A549 (cell line): ENCODE results near the gene DUS2. TPM values are rescaled to one million over a fixed set of nuclear protein-coding genes. Genes with fewer than 3 reads are reported as not detected.

ENCODE experiments used
- ATAC-seq, 2 experiments: fragments of 200-7000 bp in 1 of 2; fragments of >200 bp in 1 of 2; cut with Nextera tagmentation in 1 of 2; cut with Tn5 transposase in 1 of 2; 3 replicates each; pipeline versions ENCODE4 v1.8.0 to v1.9.1; 2018 to 2020; ENCODE audit warnings: mild to moderate bottlenecking in 1 of 2, moderate library complexity in 1 of 2
- CTCF ChIA-PET: fragments of 300-600 bp; sonication (Branson Sonifier 250); formaldehyde crosslinking; extraction: SDS; loops from one replicate; lab custom pipeline; 2021; ENCODE audit warnings: antibody characterized with exemption, inconsistent platforms; lab: Yijun Ruan, JAX
- POLR2A ChIA-PET: fragments of 350-600 bp; formaldehyde crosslinking; extraction: SDS; loops from one replicate; lab custom pipeline; 2021; ENCODE audit warnings: antibody characterized with exemption, inconsistent platforms; lab: Yijun Ruan, JAX
- DNase-seq, 2 experiments: peaks; one replicate each; pipeline versions ENCODE4 v3.0.0 to v3.0.0-alpha.2; 2011 to 2016; ENCODE audit warnings: low read depth in 1 of 2, low spot score in 1 of 2
- FAIRE-seq: peaks from 2 replicates; lab custom pipeline; 2011; peaks lifted over from hg19 to GRCh38; lab: Jason Lieb, UNC
- H3K27ac ChIP-seq, 2 experiments: fragments of >200 bp; sonication (Bioruptor Twin); formaldehyde crosslinking; 3 replicates each; pipeline ENCODE4 v1.5.1; 2016 to 2017
- H3K4me1 ChIP-seq: fragments of >200 bp; sonication (Bioruptor Twin); formaldehyde crosslinking; 3 replicates; pipeline ENCODE4 v1.6.1; 2016
- H3K4me2 ChIP-seq: fragments of >200 bp; sonication (Bioruptor Twin); formaldehyde crosslinking; 3 replicates; pipeline ENCODE4 v1.6.1; 2016
- H3K4me3 ChIP-seq: fragments of >200 bp; sonication (Bioruptor Twin); formaldehyde crosslinking; 3 replicates; pipeline ENCODE4 v1.5.1; 2016
- H3K9me3 ChIP-seq: fragments of >200 bp; sonication (Bioruptor Twin); formaldehyde crosslinking; 3 replicates; pipeline ENCODE4 v1.6.1; 2016
- CBX2 ChIP-seq: fragments of 200-600 bp; sonication (generic); IDR thresholded peaks from 2 replicates; pipeline ENCODE4 v1.6.1; 2016; ENCODE audit warnings: low read depth, mild to moderate bottlenecking, borderline replicate concordance
- CBX8 ChIP-seq: fragments of 200-600 bp; sonication (generic); IDR thresholded peaks from 2 replicates; pipeline ENCODE4 v1.6.1; 2016
- CEBPB ChIP-seq, 2 experiments: fragments of >200 bp in 1 of 2; sonication (Bioruptor Twin) in 1 of 2; formaldehyde crosslinking in 1 of 2; IDR thresholded peaks; 2 replicates each; pipeline ENCODE4 v1.6.1; 2012 to 2016
- CHD2 ChIP-seq: fragments of 150-350 bp; IDR thresholded peaks from 2 replicates; pipeline ENCODE4 v1.6.1; 2014; ENCODE audit warnings: low read length; ENCODE audit not compliant: partially characterized antibody
- CHD4 ChIP-seq: fragments of 200-600 bp; sonication (generic); IDR thresholded peaks from 2 replicates; pipeline ENCODE4 v1.6.1; 2016; ENCODE audit warnings: antibody characterized with exemption, mild to moderate bottlenecking, borderline replicate concordance
- E2F6 ChIP-seq: IDR thresholded peaks from 2 replicates; pipeline ENCODE4 v1.6.1; 2012; ENCODE audit warnings: low read depth, borderline replicate concordance
- FOSB ChIP-seq: fragments of 250-450 bp; sonication (Bioruptor Pico); IDR thresholded peaks from 2 replicates; pipeline ENCODE4 v1.5.0; 2020; ENCODE audit warnings: mild to moderate bottlenecking, moderate library complexity
- FOSL2 ChIP-seq, 2 experiments: fragments of 450-650 bp in 1 of 2; fragments of >200 bp in 1 of 2; sonication (Bioruptor Twin) in 1 of 2; formaldehyde crosslinking; IDR thresholded peaks; 2 replicates each; pipeline versions ENCODE4 v1.5.0 to v1.6.1; 2016 to 2020; ENCODE audit warnings: mild to moderate bottlenecking in 1 of 2, moderate library complexity in 1 of 2
- HOXA7 ChIP-seq: fragments of 250-450 bp; sonication (Bioruptor Pico); IDR thresholded peaks from 2 replicates; pipeline ENCODE4 v1.5.0; 2020; ENCODE audit warnings: mild to moderate bottlenecking, moderate library complexity
- JUN ChIP-seq, 2 experiments: fragments of >200 bp; sonication (Bioruptor Twin); formaldehyde crosslinking; IDR thresholded peaks; 2 replicates in 1 of 2; 3 replicates in 1 of 2; pipeline ENCODE4 v1.6.1; 2016 to 2017
- KDM5A ChIP-seq: fragments of 200-600 bp; sonication (generic); IDR thresholded peaks from 2 replicates; pipeline ENCODE4 v1.6.1; 2016; ENCODE audit warnings: antibody characterized with exemption, mild to moderate bottlenecking
- MAX ChIP-seq: IDR thresholded peaks from 2 replicates; pipeline ENCODE4 v1.6.1; 2012
- MAZ ChIP-seq: fragments of 150-350 bp; IDR thresholded peaks from 2 replicates; pipeline ENCODE4 v1.6.1; 2014; ENCODE audit warnings: antibody characterized with exemption, low read depth, low read length, borderline replicate concordance
- MYC ChIP-seq: IDR thresholded peaks from 2 replicates; pipeline ENCODE4 v1.6.1; 2012; ENCODE audit warnings: mild to moderate bottlenecking, inconsistent platforms, low read length, improper control_type of control experiment, borderline replicate concordance
- NFE2L2 ChIP-seq: fragments of 150-350 bp; conservative IDR thresholded peaks from 2 replicates; pipeline ENCODE4 v1.6.1; 2014; ENCODE audit warnings: low read length
- NR3C1 ChIP-seq: fragments of >200 bp; sonication (Bioruptor Twin); formaldehyde crosslinking; IDR thresholded peaks from 3 replicates; pipeline ENCODE4 v1.6.1; 2017
- REST ChIP-seq: fragments of 200-600 bp; sonication (generic); IDR thresholded peaks from 2 replicates; pipeline ENCODE4 v1.6.1; 2016; ENCODE audit warnings: antibody characterized with exemption, mild to moderate bottlenecking, moderate library complexity
- SREBF2 ChIP-seq: fragments of 450-650 bp; IDR thresholded peaks from 2 replicates; pipeline ENCODE4 v1.6.1; 2014; ENCODE audit warnings: mild to moderate bottlenecking, moderate library complexity
- TP53 ChIP-seq: fragments of 250-450 bp; sonication (Bioruptor Pico); IDR thresholded peaks from 2 replicates; pipeline ENCODE4 v1.5.0; 2021; ENCODE audit warnings: mild to moderate bottlenecking, moderate library complexity
- ZNF302 ChIP-seq: fragments of 250-450 bp; sonication (Bioruptor Pico); IDR thresholded peaks from 2 replicates; pipeline ENCODE4 v1.9.0; 2021; ENCODE audit warnings: inconsistent platforms, mild to moderate bottlenecking, moderate library complexity
- ZSCAN20 ChIP-seq: fragments of 250-450 bp; sonication (Bioruptor Pico); IDR thresholded peaks from 2 replicates; pipeline ENCODE4 v1.8.0; 2022; ENCODE audit warnings: mild to moderate bottlenecking, moderate library complexity
- WGBS: methylation state at CpG from one replicate; pipeline ENCODE4 v1.1.6; 2017; ENCODE audit errors: missing lambda C conversion rate; 5-methylcytosine and 5-hydroxymethylcytosine counted together
- polyA plus RNA-seq, 4 experiments: library from polyadenylated mRNA; depleted of rRNA in 3 of 4; stranded (reverse); fragments of >200 nt; fragmentation: RNase III in 1 of 4; extraction: RNeasy Plus Mini Kit Qiagen cat#74134 plus additional on column Dnase treatment in 1 of 4; gene quantifications; 2 replicates in 3 of 4; 3 replicates in 1 of 4; pipeline ENCODE4 v1.2.3, GENCODE V29; 2011 to 2017
- TF ChIP-seq, protein P1 (sequence below): fragments of 450-650 bp; IDR thresholded peaks from 2 replicates; pipeline ENCODE4 v1.6.1; 2014; ENCODE audit warnings: antibody characterized with exemption

The DUS2 gene
- polyA plus RNA-seq, 2 of the 4 experiments (the other 2 are of a cell fraction), result 20.8 to 21.5 TPM

DNA sequence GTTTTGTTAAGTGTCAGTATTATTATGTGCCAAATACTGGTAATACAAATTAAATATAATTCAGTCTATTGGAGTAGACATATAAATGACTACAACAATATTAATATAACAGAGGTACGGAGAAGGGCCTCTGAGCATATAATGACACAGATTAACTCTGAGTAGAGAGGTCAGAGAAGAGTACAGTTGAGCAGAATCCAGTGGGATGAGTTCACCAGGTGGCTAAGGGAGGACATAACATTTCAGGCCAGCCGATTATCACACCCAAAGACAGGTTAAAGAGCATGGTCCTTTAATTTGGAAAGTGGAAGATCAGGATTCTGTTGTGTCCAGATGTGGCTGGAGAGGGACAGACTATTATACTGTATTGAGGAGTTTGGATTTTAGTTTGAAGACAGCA, 73.4 kb downstream of the DUS2 start:
- 81% methylated on average over 2 of the region's 2 CpGs for WGBS
- TF ChIP-seq KDM5A, result no peak
- TF ChIP-seq, all 56 proteins: peak for 0
- ChIA-PET CTCF (interaction anchor here (0.6 to 3.1 kb wide), 5 partner anchors 12 to 410 kb away, joined by 3 to 14 read pairs (median 3); partner anchors contain the start of gene NFATC3), POLR2A (no interaction called here)
- FAIRE-seq, result no peak
- Histone ChIP-seq H3K4me2 (peak overlapping the region; percentile 14; the same call in 1 of the 3 replicates), H3K4me3 (no peak overlapping the region), H3K27ac (no peak overlapping the region), H3K9me3 (no peaks in the 10 kb centered on the region), H3K4me1 (peaks cover 23% of the 10 kb centered on the region)
- no peak for DNase-seq
- no peak for ATAC-seq

DNA sequence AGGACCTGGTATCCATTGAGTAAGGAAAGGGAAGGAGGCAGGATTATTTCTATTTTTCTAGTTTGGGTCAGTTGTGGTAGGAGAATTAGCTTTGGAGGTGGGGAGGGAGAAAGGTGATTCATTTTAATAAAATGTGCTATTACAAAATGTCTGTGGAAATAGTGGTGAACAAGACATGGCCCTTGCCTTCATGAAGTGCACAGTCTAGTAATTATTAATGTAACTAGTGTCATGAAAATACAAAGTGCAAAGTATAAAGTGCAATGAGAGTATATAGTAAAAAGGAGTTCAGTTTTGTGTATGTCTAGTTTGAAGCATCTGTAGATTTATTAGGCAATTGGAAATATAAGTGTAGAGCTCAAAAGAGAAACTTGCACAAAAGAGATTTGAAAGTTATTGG, 74.0 kb downstream of the DUS2 start:
- CTCF ChIA-PET, result interaction anchor here (0.6 to 1.3 kb wide), 3 partner anchors 103 to 410 kb away, joined by 3 read pairs; no protein-coding TSS in a partner anchor
- no peak overlapping the region for H3K27ac ChIP-seq
- H3K9me3 ChIP-seq, result no peaks in the 10 kb centered on the region
- TF ChIP-seq CEBPB (IDR thresholded peaks at IDR 0.05) (peak in 1 of 2 experiments; percentile 54; a peak in 1 of 4 replicates), CHD4 (no peak)
- ATAC-seq (no peak; a peak in 1 of 6 replicates), DNase-seq (no peak), FAIRE-seq (no peak)
- peak overlapping the region; percentile 14; the same call in 1 of the 3 replicates for H3K4me2 ChIP-seq
- POLR2A ChIA-PET, result no interaction called here
- H3K4me3 ChIP-seq, result no peak overlapping the region
- H3K4me1 ChIP-seq, result peaks cover 17% of the 10 kb centered on the region

DNA sequence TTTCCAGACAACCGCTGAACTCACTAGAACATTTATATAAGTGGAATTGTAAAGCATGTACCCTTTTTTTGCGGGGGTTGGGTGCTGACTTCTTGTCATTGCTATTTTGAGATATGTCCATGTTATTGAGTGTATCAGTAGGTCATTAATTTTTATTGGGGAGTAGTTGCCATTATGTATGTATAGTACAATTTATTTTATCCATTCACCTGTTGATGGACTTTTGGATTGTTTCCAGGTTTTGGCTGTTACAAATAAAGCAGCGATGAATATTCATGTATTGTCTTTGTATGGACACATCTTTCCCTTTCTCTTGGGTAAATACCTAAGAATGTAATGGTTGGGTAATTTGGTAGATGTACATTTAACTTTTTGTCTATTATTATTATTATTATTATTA, 74.8 kb downstream of the DUS2 start:
- Histone ChIP-seq H3K4me2 (no peak overlapping the region), H3K9me3 (no peaks in the 10 kb centered on the region), H3K4me3 (no peak overlapping the region), H3K4me1 (peaks cover 16% of the 10 kb centered on the region; the same call in 2 of the 3 replicates), H3K27ac (no peak overlapping the region)
- ChIA-PET CTCF (interaction anchor here (1.2 to 1.3 kb wide), 2 partner anchors 29 to 231 kb away, joined by 3 read pairs; no protein-coding TSS in a partner anchor), POLR2A (no interaction called here)
- ATAC-seq (no peak), FAIRE-seq (no peak), DNase-seq (no peak)
- WGBS, result 94% methylated on average over 3 of the region's 3 CpGs
- TF ChIP-seq CHD2 (no peak), MAX (no peak), CHD4 (no peak), HOXA7 (CRISPR knock-in tag) (no peak), CBX8 (no peak), FOSB (CRISPR knock-in tag) (no peak), ZNF302 (CRISPR knock-in tag) (no peak), REST (no peak), TP53 (CRISPR knock-in tag) (no peak), JUN (IDR thresholded peaks at IDR 0.05) (no peak), MYC (no peak), NR3C1 (no peak), SREBF2 (no peak), CBX2 (no peak), FOSL2 (IDR thresholded peaks at IDR 0.05) (no peak), FOSL2 (CRISPR knock-in tag; IDR thresholded peaks at IDR 0.05) (no peak), E2F6 (no peak), NFE2L2 (no peak), ZSCAN20 (no peak), MAZ (no peak)
- TF ChIP-seq, protein P1, sequence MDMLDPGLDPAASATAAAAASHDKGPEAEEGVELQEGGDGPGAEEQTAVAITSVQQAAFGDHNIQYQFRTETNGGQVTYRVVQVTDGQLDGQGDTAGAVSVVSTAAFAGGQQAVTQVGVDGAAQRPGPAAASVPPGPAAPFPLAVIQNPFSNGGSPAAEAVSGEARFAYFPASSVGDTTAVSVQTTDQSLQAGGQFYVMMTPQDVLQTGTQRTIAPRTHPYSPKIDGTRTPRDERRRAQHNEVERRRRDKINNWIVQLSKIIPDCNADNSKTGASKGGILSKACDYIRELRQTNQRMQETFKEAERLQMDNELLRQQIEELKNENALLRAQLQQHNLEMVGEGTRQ, result no peak
